T-helper 1 cell treated with Interleukin-12 subunit alpha and Interleukin-12 subunit beta and Interleukin-4 antibody, amounts not matched to agents 30 μg/mL and 1 μg/mL, for 36 hours (primary cell): ENCODE data around the gene EIF4G3.

Experiments
- H3K27ac Mint-ChIP-seq: one replicate; pipeline ENCODE4 v1.8.0; 2021; ENCODE audit warnings: mild to moderate bottlenecking, mixed read lengths
- H3K27me3 Mint-ChIP-seq: one replicate; pipeline ENCODE4 v1.8.0; 2021; ENCODE audit warnings: low read depth, mixed read lengths
- H3K36me3 Mint-ChIP-seq: one replicate; pipeline ENCODE4 v1.8.0; 2021; ENCODE audit warnings: low read depth, mixed read lengths
- H3K4me1 Mint-ChIP-seq: one replicate; pipeline ENCODE4 v1.8.0; 2021; ENCODE audit warnings: low read depth, mixed read lengths
- H3K4me3 Mint-ChIP-seq: one replicate; pipeline ENCODE4 v1.8.0; 2021; ENCODE audit warnings: mild to moderate bottlenecking, moderate library complexity, mixed read lengths
- H3K9me3 Mint-ChIP-seq: one replicate; pipeline ENCODE4 v1.8.0; 2021; ENCODE audit warnings: mixed read lengths

EIF4G3 gene

GRCh38 chr1:20987831-20988825, 188.6 kb downstream of the EIF4G3 start:
- H3K36me3 Mint-ChIP-seq = peaks cover 7% of the 10 kb centered on the region
- H3K4me3 Mint-ChIP-seq = no peak overlapping the region
- peaks cover 32% of the 10 kb centered on the region for H3K4me1 Mint-ChIP-seq
- H3K27ac Mint-ChIP-seq = peak overlapping the region; percentile 5
- H3K9me3 Mint-ChIP-seq = no peaks in the 10 kb centered on the region
- H3K27me3 Mint-ChIP-seq = no peaks in the 10 kb centered on the region

DNA sequence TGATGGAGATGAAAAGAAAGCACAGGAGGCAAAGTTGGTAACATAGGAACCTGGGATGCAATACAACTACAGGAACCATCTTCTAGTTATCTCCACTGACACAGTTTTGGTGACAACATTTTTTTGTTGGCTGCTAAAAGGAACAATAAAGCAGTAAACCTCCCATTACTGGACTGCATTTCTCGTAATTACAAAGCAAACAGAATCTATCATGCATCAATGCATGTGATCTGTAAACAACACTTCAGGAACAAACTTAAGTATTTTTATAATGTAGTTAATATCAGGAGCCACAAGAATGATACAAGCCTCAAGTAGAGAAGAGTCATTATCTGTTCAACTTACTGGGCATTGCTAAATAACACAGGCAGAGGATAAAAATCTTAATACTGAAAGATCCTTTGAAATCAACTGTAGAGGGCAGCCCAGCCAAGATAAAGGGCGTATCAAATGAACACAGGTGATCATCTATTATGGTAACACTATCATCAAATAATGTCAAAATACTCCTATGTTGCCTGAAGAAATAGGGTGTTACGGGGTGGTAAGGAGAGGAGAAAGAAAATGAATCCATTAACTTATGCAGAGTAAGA, 193.3 kb downstream of the EIF4G3 start:
- H3K9me3 Mint-ChIP-seq = no peaks in the 10 kb centered on the region
- no peak overlapping the region for H3K4me3 Mint-ChIP-seq
- H3K4me1 Mint-ChIP-seq = peaks cover 14% of the 10 kb centered on the region
- no peaks in the 10 kb centered on the region for H3K27me3 Mint-ChIP-seq
- peaks cover 3% of the 10 kb centered on the region for H3K36me3 Mint-ChIP-seq
- no peak overlapping the region for H3K27ac Mint-ChIP-seq

GRCh38 chr1:20982316-20982715, 194.4 kb downstream of the EIF4G3 start:
- Mint-ChIP-seq H3K4me1 (peaks cover 4% of the 10 kb centered on the region), H3K27me3 (no peaks in the 10 kb centered on the region), H3K36me3 (no peaks in the 10 kb centered on the region), H3K9me3 (no peaks in the 10 kb centered on the region), H3K27ac (no peak overlapping the region), H3K4me3 (no peak overlapping the region)

DNA sequence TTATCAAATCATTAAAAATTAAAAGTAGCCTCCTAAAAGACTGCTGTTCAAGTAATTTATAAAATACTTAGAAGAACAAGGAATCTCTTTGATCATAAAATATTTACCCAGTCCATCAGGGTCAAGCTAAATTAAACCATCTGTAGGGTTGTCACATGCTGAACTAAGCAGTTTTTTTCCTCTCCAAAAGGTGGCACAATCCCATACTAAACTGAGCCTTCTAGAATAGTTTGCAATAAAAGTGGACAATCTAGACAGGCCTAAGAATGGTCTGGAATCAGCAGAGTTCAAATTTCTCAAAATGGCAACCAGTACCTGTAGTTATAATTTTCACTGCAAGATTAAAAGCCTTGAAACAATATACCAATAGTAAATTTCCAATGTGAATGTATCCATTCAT, 194.8 kb downstream of the EIF4G3 start:
- H3K27me3 Mint-ChIP-seq = no peaks in the 10 kb centered on the region
- H3K9me3 Mint-ChIP-seq = no peaks in the 10 kb centered on the region
- no peaks in the 10 kb centered on the region for H3K36me3 Mint-ChIP-seq
- peaks cover 4% of the 10 kb centered on the region for H3K4me1 Mint-ChIP-seq
- no peak overlapping the region for H3K4me3 Mint-ChIP-seq
- H3K27ac Mint-ChIP-seq = no peak overlapping the region

DNA sequence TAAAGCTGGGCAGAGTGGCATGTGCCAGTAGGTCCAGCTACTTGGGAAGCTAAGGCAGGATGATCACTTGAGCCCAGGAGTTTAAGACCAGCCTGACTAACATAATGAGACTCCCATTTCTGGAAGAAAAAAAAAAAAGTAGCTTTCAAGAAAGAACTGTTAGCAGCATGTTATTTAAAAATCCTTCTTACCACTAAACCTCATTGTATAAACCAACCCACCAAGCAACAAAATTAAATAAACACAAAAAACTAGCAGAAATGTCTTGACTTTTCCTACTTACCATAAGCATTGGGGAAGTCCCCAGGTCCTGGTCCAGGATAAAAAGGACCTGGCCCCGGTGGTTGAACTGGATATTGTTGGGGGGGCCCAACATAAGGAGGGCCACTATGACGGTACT, 196.6 kb downstream of the EIF4G3 start:
- H3K36me3 Mint-ChIP-seq = no peaks in the 10 kb centered on the region
- no peaks in the 10 kb centered on the region for H3K9me3 Mint-ChIP-seq
- H3K27ac Mint-ChIP-seq = no peak overlapping the region
- H3K27me3 Mint-ChIP-seq = no peaks in the 10 kb centered on the region
- H3K4me1 Mint-ChIP-seq = peaks cover 4% of the 10 kb centered on the region
- H3K4me3 Mint-ChIP-seq = no peak overlapping the region

- H3K4me1 Mint-ChIP-seq = peaks cover 3% of the 10 kb centered on the region
- no peaks in the 10 kb centered on the region for H3K9me3 Mint-ChIP-seq
- no peaks in the 10 kb centered on the region for H3K27me3 Mint-ChIP-seq
Measured at GRCh38 chr1:20978413-20978812, 198.3 kb downstream of the EIF4G3 start.

DNA sequence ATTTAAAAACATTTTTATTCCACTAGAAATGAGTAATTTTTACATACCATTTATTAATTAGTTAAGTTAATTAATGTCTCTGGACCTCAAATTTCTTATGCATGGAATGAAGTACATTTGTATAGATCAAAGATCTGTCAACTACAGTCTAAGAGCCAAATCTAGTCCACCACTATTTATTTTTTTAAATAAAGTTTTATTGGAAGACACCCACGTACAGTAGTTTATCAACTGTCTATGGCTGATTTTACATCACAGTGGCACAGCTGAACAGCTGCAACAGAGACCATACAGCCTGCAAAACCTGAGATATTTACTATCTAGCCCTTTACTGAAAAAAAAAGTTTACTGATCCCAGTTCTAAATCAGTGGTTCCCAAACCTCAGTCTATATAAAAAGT, 201.0 kb downstream of the EIF4G3 start:
- H3K9me3 Mint-ChIP-seq = no peaks in the 10 kb centered on the region
- H3K36me3 Mint-ChIP-seq = peaks cover 3% of the 10 kb centered on the region
- H3K4me3 Mint-ChIP-seq = no peak overlapping the region
- no peak overlapping the region for H3K27ac Mint-ChIP-seq
- H3K4me1 Mint-ChIP-seq = no peaks in the 10 kb centered on the region
- H3K27me3 Mint-ChIP-seq = no peaks in the 10 kb centered on the region

More at GRCh38 chr1:20978413-20978812, 198.3 kb downstream of the EIF4G3 start:
- Mint-ChIP-seq H3K36me3 (no peaks in the 10 kb centered on the region), H3K4me3 (no peak overlapping the region), H3K27ac (no peak overlapping the region)

DNA sequence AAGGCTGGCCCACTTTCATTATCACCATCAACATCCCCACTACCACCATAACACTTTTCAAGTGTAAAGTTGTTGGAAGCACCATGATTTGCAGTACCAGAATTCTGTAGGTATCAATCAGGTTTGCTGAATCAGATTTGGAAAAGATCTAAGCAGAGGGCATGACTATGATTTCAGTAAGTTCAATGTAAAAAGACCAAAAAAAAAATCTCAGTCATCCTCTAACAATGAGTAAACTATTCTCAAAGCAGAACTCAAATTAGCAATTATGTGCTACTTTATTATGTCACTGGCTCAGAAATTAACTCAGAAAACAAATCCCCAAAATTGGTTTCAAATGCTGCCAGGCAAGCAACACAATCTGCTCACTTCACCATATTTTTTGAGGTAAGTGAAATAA, 201.7 kb downstream of the EIF4G3 start:
- H3K27ac Mint-ChIP-seq = no peak overlapping the region
- H3K9me3 Mint-ChIP-seq = no peaks in the 10 kb centered on the region
- H3K4me1 Mint-ChIP-seq = no peaks in the 10 kb centered on the region
- peaks cover 3% of the 10 kb centered on the region for H3K36me3 Mint-ChIP-seq
- H3K4me3 Mint-ChIP-seq = no peak overlapping the region
- no peaks in the 10 kb centered on the region for H3K27me3 Mint-ChIP-seq

DNA sequence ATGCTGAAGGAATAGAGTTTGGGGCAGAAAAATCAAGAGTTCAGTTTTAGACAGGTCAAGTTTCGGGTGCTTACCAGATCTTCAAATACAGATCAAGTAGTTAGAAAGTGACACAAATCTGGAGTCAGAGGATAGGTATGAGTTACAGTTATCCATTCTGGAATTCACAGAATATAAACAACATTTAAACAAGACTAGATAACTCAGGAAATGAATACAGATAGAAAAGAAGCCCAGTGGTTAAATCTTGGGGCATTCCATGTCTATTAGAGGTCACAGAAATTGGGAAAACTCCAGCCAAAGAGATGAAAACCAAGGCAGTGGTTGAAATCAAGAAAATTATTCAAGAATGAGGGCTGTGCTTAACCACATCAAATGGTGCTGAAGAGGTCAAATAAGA, 202.6 kb downstream of the EIF4G3 start:
- no peaks in the 10 kb centered on the region for H3K9me3 Mint-ChIP-seq
- no peaks in the 10 kb centered on the region for H3K27me3 Mint-ChIP-seq
- H3K4me1 Mint-ChIP-seq = no peaks in the 10 kb centered on the region
- H3K4me3 Mint-ChIP-seq = no peak overlapping the region
- H3K27ac Mint-ChIP-seq = no peak overlapping the region
- H3K36me3 Mint-ChIP-seq = peaks cover 3% of the 10 kb centered on the region

DNA sequence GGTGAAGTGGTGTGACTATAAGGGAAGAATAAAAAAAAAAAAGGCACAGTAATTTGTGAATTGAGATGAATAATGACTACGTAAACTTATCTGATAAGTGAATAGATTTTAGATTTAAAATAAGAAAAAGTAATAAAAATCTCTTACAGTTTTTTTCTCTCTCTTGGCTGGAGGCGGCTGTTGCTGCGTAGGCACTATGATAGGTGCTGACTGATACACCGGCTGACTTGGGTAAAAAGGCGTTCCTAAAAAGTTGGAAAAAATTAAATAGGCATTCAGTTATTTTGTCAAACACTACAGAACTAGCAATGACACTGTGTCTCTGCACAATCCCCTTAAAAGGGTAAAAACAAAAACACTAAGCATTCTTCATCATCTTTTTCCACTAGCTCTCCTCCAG, 203.8 kb downstream of the EIF4G3 start:
- Mint-ChIP-seq H3K27me3 (no peaks in the 10 kb centered on the region), H3K36me3 (peaks cover 3% of the 10 kb centered on the region), H3K4me3 (no peak overlapping the region), H3K4me1 (no peaks in the 10 kb centered on the region), H3K27ac (no peak overlapping the region), H3K9me3 (no peaks in the 10 kb centered on the region)

DNA sequence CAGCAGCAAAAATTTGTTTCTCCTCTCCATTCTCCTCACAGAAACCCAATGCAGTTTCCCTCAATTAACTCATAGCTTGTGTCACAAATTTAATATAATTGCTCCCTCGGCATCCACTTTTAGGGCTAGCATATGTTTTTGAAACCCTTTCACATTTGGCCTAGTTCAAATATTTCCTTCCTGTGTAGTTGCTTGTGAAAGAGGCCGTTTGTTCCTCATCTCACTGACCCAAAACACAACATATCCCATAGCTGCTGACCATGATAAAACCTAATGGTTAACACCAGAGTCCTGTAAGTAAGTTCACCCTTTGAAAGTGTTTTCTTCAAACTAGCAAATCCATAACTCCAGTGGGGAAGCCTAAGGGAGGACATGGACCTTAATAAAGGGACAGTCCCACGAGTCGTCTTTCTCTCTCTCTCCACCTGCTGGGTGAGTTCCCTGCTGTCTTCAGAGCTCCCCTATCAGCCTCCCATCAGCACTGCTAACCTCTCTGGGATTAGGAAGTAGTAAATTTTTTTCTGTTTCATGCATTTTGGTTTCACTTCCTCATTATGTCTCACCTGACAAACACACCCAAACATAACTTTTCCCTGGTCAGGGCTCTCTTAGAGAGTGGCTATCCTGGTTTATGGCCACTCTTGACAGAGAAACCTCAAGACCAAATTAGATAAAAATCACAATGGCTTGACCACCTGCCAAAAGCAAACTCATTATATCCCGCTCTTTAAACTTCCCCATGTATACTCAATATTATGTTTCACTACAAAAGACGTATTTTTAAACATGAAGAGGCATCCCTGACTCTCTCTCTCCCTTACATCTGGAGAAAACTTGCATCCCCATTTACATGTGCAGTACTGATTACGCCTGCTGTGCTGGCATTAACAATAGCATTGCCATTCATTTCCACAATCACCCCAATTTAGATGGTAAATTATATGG, 211.9 kb downstream of the EIF4G3 start:
- Mint-ChIP-seq H3K9me3 (no peaks in the 10 kb centered on the region), H3K4me1 (peaks cover 15% of the 10 kb centered on the region), H3K4me3 (no peak overlapping the region), H3K27me3 (no peaks in the 10 kb centered on the region), H3K27ac (no peak overlapping the region), H3K36me3 (peaks cover 10% of the 10 kb centered on the region)

DNA sequence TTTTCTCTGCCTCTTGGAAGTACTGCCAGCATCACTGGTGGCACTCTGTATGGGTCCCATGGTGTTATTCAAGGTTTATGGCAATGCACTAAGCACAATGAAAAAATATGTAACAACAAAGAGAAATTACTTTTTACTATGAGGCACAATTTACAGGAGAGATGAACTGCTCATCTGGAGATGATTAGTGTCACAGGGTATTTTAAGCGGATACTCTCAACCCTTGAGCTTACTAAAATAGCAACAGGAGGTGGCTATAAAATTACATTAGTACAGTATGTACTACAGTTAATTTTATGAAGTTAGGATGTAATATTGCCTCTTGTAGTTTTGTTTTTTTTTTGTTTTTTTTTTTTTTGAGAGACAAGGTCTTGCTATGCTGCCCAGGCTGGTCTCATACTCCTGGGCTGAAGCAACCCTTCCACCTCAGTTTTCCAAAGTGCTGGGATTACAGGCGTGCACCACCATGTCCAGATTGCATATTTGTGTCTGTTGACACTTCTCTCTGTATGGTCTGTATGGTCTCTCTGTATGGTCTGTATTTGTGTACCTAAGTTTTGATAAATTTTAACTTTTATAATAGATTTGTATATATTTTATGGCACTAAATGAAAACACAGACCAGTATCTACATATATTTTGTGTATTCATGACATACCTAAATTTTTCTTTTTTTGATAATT, 214.0 kb downstream of the EIF4G3 start:
- no peaks in the 10 kb centered on the region for H3K27me3 Mint-ChIP-seq
- no peak overlapping the region for H3K4me3 Mint-ChIP-seq
- H3K4me1 Mint-ChIP-seq = peaks cover 15% of the 10 kb centered on the region
- peaks cover 13% of the 10 kb centered on the region for H3K36me3 Mint-ChIP-seq
- no peak overlapping the region for H3K27ac Mint-ChIP-seq
- H3K9me3 Mint-ChIP-seq = no peaks in the 10 kb centered on the region

GRCh38 chr1:20958430-20958829, 218.3 kb downstream of the EIF4G3 start:
- Mint-ChIP-seq H3K27ac (no peak overlapping the region), H3K27me3 (no peaks in the 10 kb centered on the region), H3K4me1 (no peaks in the 10 kb centered on the region), H3K9me3 (no peaks in the 10 kb centered on the region), H3K36me3 (peaks cover 11% of the 10 kb centered on the region), H3K4me3 (no peak overlapping the region)

GRCh38 chr1:20956272-20956671, 220.4 kb downstream of the EIF4G3 start:
- no peak overlapping the region for H3K27ac Mint-ChIP-seq
- no peaks in the 10 kb centered on the region for H3K4me1 Mint-ChIP-seq
- H3K27me3 Mint-ChIP-seq = no peaks in the 10 kb centered on the region
- peaks cover 11% of the 10 kb centered on the region for H3K36me3 Mint-ChIP-seq
- H3K4me3 Mint-ChIP-seq = no peak overlapping the region
- H3K9me3 Mint-ChIP-seq = no peaks in the 10 kb centered on the region
